Measurements from ENCODE around the gene EML1. TPM values are rescaled to one million over a fixed set of nuclear protein-coding genes. Genes with fewer than 3 reads are reported as not detected.

The EML1 gene
- total and polyA plus RNA-seq, 2 experiments from 2014 or later, result 22.9 to 31.9 TPM

DNA sequence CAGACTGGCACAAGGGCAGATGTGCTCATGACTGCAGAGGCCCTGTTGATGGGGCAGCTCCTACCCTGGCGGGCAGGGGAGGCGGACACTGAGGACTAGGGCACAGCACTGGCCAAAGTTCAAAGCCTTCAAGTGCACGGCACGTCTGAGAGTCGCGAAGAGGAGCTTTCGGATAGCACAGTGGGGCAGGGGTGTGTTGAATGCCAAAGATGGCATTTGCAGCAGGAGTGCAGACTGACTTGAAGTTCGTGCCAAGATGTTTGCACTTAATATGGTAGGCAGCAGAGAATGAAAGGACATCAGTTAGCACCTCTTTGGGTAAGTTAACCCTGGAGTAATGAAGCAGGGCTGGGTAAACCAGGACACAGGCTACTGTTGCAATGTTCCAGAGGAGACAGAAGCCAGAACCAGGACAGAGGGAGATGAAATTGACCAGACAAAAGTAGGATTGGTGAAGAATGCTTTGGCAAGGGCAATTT, 6.7 kb upstream of the EML1 start:
- 89% methylated on average over 8 of the region's 8 CpGs for WGBS (ENCODE audit: low lambda C conversion rate, missing lambda C conversion rate)
- H3K4me2 ChIP-seq, result no peak overlapping the region
- no peaks in the 10 kb centered on the region for H3K36me3 ChIP-seq (replicated peaks; ENCODE audit: insufficient read depth, low read depth)
- no peak overlapping the region for H3K27ac ChIP-seq
- no peaks in the 10 kb centered on the region for H3K27me3 ChIP-seq
- H3K9me2 ChIP-seq (replicated peaks; ENCODE audit: insufficient read depth), result no peaks in the 10 kb centered on the region
- H3K9me3 ChIP-seq (ENCODE audit: low read depth), result no peaks in the 10 kb centered on the region
- TF ChIP-seq EZH2 (IDR thresholded peaks at IDR 0.05; ENCODE audit: borderline replicate concordance) (no peak), EZH2phosphoT487 (IDR thresholded peaks at IDR 0.05; ENCODE audit: low read depth, severe bottlenecking, unreplicated experiment) (no peak)
- TF ChIP-seq, protein P1, sequence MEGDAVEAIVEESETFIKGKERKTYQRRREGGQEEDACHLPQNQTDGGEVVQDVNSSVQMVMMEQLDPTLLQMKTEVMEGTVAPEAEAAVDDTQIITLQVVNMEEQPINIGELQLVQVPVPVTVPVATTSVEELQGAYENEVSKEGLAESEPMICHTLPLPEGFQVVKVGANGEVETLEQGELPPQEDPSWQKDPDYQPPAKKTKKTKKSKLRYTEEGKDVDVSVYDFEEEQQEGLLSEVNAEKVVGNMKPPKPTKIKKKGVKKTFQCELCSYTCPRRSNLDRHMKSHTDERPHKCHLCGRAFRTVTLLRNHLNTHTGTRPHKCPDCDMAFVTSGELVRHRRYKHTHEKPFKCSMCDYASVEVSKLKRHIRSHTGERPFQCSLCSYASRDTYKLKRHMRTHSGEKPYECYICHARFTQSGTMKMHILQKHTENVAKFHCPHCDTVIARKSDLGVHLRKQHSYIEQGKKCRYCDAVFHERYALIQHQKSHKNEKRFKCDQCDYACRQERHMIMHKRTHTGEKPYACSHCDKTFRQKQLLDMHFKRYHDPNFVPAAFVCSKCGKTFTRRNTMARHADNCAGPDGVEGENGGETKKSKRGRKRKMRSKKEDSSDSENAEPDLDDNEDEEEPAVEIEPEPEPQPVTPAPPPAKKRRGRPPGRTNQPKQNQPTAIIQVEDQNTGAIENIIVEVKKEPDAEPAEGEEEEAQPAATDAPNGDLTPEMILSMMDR (IDR thresholded peaks at IDR 0.05; ENCODE audit: poor library complexity), result no peak
- H3K4me1 ChIP-seq (ENCODE audit: insufficient read depth), result peaks cover 6% of the 10 kb centered on the region
- no peaks in the 10 kb centered on the region for H3K79me2 ChIP-seq
- DNase-seq (ENCODE audit: low spot score), result no peak
- H2AFZ ChIP-seq, result no peak overlapping the region
- no peaks in the 10 kb centered on the region for H4K20me1 ChIP-seq (ENCODE audit: insufficient read depth, poor library complexity, severe bottlenecking)
- no peak overlapping the region for H3K4me3 ChIP-seq

DNA sequence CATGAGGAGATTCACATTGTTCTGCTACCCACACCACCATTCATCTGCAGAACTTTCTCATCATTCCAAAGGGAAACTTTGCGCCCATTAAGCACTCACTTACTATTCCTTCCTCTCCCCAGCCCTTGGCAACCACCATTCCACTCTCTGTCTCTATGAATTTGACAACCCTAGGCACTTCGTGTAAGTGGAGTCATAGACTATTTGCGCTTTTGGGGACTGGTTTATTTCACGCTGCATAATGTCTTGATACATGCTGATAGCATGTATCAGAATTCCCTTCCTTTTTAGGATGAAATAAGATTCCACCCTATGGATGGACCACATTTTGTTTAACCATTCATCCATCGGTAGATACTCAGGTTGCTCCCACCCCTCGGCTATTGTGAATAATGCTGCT, 4.5 kb upstream of the EML1 start:
- Histone ChIP-seq H3K27me3 (no peaks in the 10 kb centered on the region), H3K36me3 (replicated peaks; ENCODE audit: insufficient read depth, low read depth) (no peaks in the 10 kb centered on the region), H3K79me2 (no peaks in the 10 kb centered on the region), H3K4me2 (no peak overlapping the region), H3K4me1 (ENCODE audit: insufficient read depth) (peaks cover 6% of the 10 kb centered on the region), H3K4me3 (no peak overlapping the region), H3K9me3 (ENCODE audit: low read depth) (no peaks in the 10 kb centered on the region), H3K9me2 (replicated peaks; ENCODE audit: insufficient read depth) (no peaks in the 10 kb centered on the region), H4K20me1 (ENCODE audit: insufficient read depth, poor library complexity, severe bottlenecking) (no peaks in the 10 kb centered on the region), H3K27ac (no peak overlapping the region), H2AFZ (no peak overlapping the region)
- TF ChIP-seq EZH2 (IDR thresholded peaks at IDR 0.05; ENCODE audit: borderline replicate concordance) (no peak), EZH2phosphoT487 (IDR thresholded peaks at IDR 0.05; ENCODE audit: low read depth, severe bottlenecking, unreplicated experiment) (no peak)
- TF ChIP-seq, protein P1 (IDR thresholded peaks at IDR 0.05; ENCODE audit: poor library complexity), result no peak
- no peak for DNase-seq (ENCODE audit: low spot score)
- WGBS (ENCODE audit: low lambda C conversion rate, missing lambda C conversion rate), result 95% methylated on average over 6 of the region's 6 CpGs

DNA sequence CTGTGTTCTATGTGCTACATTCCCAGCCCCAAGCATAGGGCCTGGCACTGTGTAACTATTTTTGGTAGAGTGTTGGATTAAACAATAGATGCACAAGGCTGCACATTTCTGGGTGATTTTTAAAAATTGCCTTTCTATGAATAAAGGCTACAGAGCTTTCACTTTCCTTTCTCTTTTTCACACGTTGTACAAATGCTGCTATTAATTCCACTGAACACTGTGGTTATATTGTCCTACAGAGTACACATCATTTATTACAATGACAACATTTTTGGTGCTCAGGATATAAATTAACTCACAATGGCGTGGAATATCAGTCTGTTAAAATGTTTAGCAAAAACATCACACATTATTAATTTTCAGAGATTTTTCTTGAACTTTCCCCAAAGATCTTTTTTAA, 3.6 kb upstream of the EML1 start:
- H3K4me1 ChIP-seq (ENCODE audit: insufficient read depth), result peaks cover 11% of the 10 kb centered on the region
- WGBS (ENCODE audit: low lambda C conversion rate, missing lambda C conversion rate), result 86% methylated on average over 2 of the region's 2 CpGs
- H2AFZ ChIP-seq, result no peak overlapping the region

More for the DNA sequence above, 3.6 kb upstream of the EML1 start:
- no peak overlapping the region for H3K4me2 ChIP-seq
- no peaks in the 10 kb centered on the region for H3K9me3 ChIP-seq (ENCODE audit: low read depth)
- no peaks in the 10 kb centered on the region for H3K27me3 ChIP-seq
- TF ChIP-seq EZH2phosphoT487 (IDR thresholded peaks at IDR 0.05; ENCODE audit: low read depth, severe bottlenecking, unreplicated experiment) (no peak), EZH2 (IDR thresholded peaks at IDR 0.05; ENCODE audit: borderline replicate concordance) (no peak)
- TF ChIP-seq, protein P1 (IDR thresholded peaks at IDR 0.05; ENCODE audit: poor library complexity), result no peak
- no peaks in the 10 kb centered on the region for H3K36me3 ChIP-seq (replicated peaks; ENCODE audit: insufficient read depth, low read depth)
- no peak for DNase-seq (ENCODE audit: low spot score)
- H3K4me3 ChIP-seq, result no peak overlapping the region
- no peaks in the 10 kb centered on the region for H3K9me2 ChIP-seq (replicated peaks; ENCODE audit: insufficient read depth)
- H4K20me1 ChIP-seq (ENCODE audit: insufficient read depth, poor library complexity, severe bottlenecking), result peaks cover 4% of the 10 kb centered on the region
- H3K27ac ChIP-seq, result no peak overlapping the region
- H3K79me2 ChIP-seq, result peaks cover 5% of the 10 kb centered on the region

All from hepatocyte (in vitro differentiated cells).